B cell (primary cell): ENCODE measurements around the gene HS6ST3.

ENCODE experiments used
- CTCF ChIP-seq: fragments of 200-600 bp; IDR thresholded peaks from one replicate; pipeline ENCODE4 v1.8.0; 2022; ENCODE audit warnings: antibody characterized with exemption, mild to moderate bottlenecking
- EZH2 ChIP-seq: IDR thresholded peaks from 2 replicates; pipeline ENCODE4 v1.6.1; 2012; ENCODE audit warnings: borderline replicate concordance, low read depth, mild to moderate bottlenecking, moderate library complexity, low read length; ENCODE audit not compliant: insufficient read depth, poor library complexity, severe bottlenecking

- TF ChIP-seq CTCF (no peak), EZH2 (no peak)
These were observed 581.2 kb downstream of the HS6ST3 start for GRCh38 chr13:96671073-96671472.
